ENCODE data around the gene NRG2. TPM values are rescaled to one million over a fixed set of nuclear protein-coding genes. Genes with fewer than 3 reads are reported as not detected.

Gene NRG2
- total and polyA plus RNA-seq, 2 donors (not counting 3 experiments of a cell fraction or from before 2014, with no cell fraction given): 0.26 to 0.42 TPM

- Histone ChIP-seq H3K27me3 (ENCODE audit: control insufficient read depth in 2 of 2, insufficient read depth in 2 of 2, low read length in 2 of 2) (peaks cover 8 to 18% of the 10 kb centered on the region in 2 experiments), H3K9me1 (replicated peaks; ENCODE audit: control insufficient read depth, extremely low read depth, insufficient read depth, low read length) (no peaks in the 10 kb centered on the region), H3K9ac (replicated peaks; ENCODE audit: extremely low read depth, insufficient read depth, low read length) (no peak overlapping the region), H3K9me3 (replicated peaks; ENCODE audit: control insufficient read depth, insufficient read depth, low read length) (no peaks in the 10 kb centered on the region), H2AFZ (ENCODE audit: low read depth, low read length) (no peak overlapping the region), H3K4me3 (replicated peaks in 1 of 3; ENCODE audit: insufficient read depth in 1 of 3, low read depth in 1 of 3, low read length in 3 of 3) (no peak overlapping the region), H3K4me1 (ENCODE audit: control insufficient read depth, extremely low read depth, insufficient read depth, low read length) (no peaks in the 10 kb centered on the region), H3K79me2 (ENCODE audit: control insufficient read depth, insufficient read depth, low read length) (no peaks in the 10 kb centered on the region), H3K27ac (ENCODE audit: insufficient read depth, low read depth, low read length) (no peak overlapping the region), H4K20me1 (replicated peaks; ENCODE audit: control insufficient read depth, extremely low read depth, insufficient read depth, low read length) (no peaks in the 10 kb centered on the region), H3K36me3 (ENCODE audit: control insufficient read depth in 2 of 2, extremely low read depth in 1 of 2, insufficient read depth in 2 of 2, low read length in 2 of 2) (no peaks in the 10 kb centered on the region), H3K4me2 (ENCODE audit: insufficient read depth, low read length) (no peak overlapping the region)
- dilution Hi-C loops (cut with MboI; ENCODE audit: extremely low pct_ligation_motif_present, low sequenced_read_pairs): no loop called here
- BruUV-seq (replicated peaks): no TSS peak
- ChIA-PET POLR2A (no interaction called here), CTCF (no interaction called here)
- intact Hi-C loops (cut with micrococcal nuclease): no loop called here
- no peak for FAIRE-seq
- no peak for TF ChIP-seq POLR2A (IDR thresholded peaks at IDR 0.05; ENCODE audit: low read depth, low read length)
- no peak for TF ChIP-seq MAX (IDR thresholded peaks at IDR 0.05; ENCODE audit: insufficient read depth, insufficient read length)
- no peak for TF ChIP-seq POLR2AphosphoS5 (IDR thresholded peaks at IDR 0.05; ENCODE audit: insufficient read depth, low read depth, low read length)
- no peak for TF ChIP-seq MYC (IDR thresholded peaks at IDR 0.05; ENCODE audit: low read depth, low read length)
- TF ChIP-seq FOS (IDR thresholded peaks at IDR 0.05; ENCODE audit: borderline replicate concordance, insufficient read depth, low read length): no peak
- no peak for TF ChIP-seq GATA2 (IDR thresholded peaks at IDR 0.05; ENCODE audit: insufficient read depth, insufficient read length, low read depth, low read length)
- TF ChIP-seq EZH2 (IDR thresholded peaks at IDR 0.05; ENCODE audit: borderline replicate concordance, low read depth, low read length, severe bottlenecking): no peak
- no peak for TF ChIP-seq JUN (IDR thresholded peaks at IDR 0.05; ENCODE audit: borderline replicate concordance, insufficient read depth, insufficient read length, low read depth)
- TF ChIP-seq CTCF (IDR thresholded peaks at IDR 0.05; ENCODE audit: extremely low read depth in 1 of 2, insufficient read depth in 1 of 2, low read depth in 1 of 2, low read length in 2 of 2): no peak
- no peak for DNase-seq (ENCODE audit: low read depth, low spot score)
These were observed 213.6 kb downstream of the NRG2 start for GRCh38 chr5:139829471-139829870.

All from endothelial cell of umbilical vein (primary cell).